NCI-H2196 (cell line): Measurements from ENCODE around the gene FAM210B.
"Not testable (repeated sequence)": the region's sequence is repeated elsewhere in the genome, so short reads cannot be mapped to it uniquely, and the experiment has no call there.

Experiments
- DNase-seq: peaks from one replicate; lab custom pipeline; 2025; ENCODE audit not compliant: unreplicated experiment; lab: John Stamatoyannopoulos, UW

The FAM210B gene

GRCh38 chr20:56358600-56359211, at the start of gene FAM210B:
FAM210B (plus strand) TSS chr20:56358974; CDS start chr20:56359006, 32 bp downstream.
- DNase-seq: peak; percentile 94

- no peak for DNase-seq
Observed at GRCh38 chr20:56316051-56316450, 42.7 kb upstream of the FAM210B start.

GRCh38 chr20:56316483-56316882, 42.3 kb upstream of the FAM210B start:
- no peak for DNase-seq

GRCh38 chr20:56322681-56323080, 36.1 kb upstream of the FAM210B start:
- DNase-seq: no peak

GRCh38 chr20:56323206-56323605, 35.6 kb upstream of the FAM210B start:
- no peak for DNase-seq

- DNase-seq: no peak
Observed at GRCh38 chr20:56323656-56324055, 35.1 kb upstream of the FAM210B start.

- no peak for DNase-seq
Observed at GRCh38 chr20:56324806-56325205, 34.0 kb upstream of the FAM210B start.

GRCh38 chr20:56328861-56329260, 29.9 kb upstream of the FAM210B start:
- no peak for DNase-seq

- DNase-seq: not testable (repeated sequence)
Observed at GRCh38 chr20:56336709-56337108, 22.1 kb upstream of the FAM210B start.

GRCh38 chr20:56342783-56343182, 16.0 kb upstream of the FAM210B start:
- DNase-seq: no peak

- DNase-seq: no peak
Observed at GRCh38 chr20:56343861-56344381, 14.9 kb upstream of the FAM210B start.

- DNase-seq: no peak
Observed at GRCh38 chr20:56345911-56346310, 12.9 kb upstream of the FAM210B start.

- DNase-seq: no peak
Observed at GRCh38 chr20:56347628-56348304, 11.0 kb upstream of the FAM210B start.

- no peak for DNase-seq
Observed at GRCh38 chr20:56348305-56348693, 10.5 kb upstream of the FAM210B start.

GRCh38 chr20:56348746-56349145, 10.0 kb upstream of the FAM210B start:
- no peak for DNase-seq

- no peak for DNase-seq
Observed at GRCh38 chr20:56350842-56351241, 7.9 kb upstream of the FAM210B start.

GRCh38 chr20:56352345-56353055, 6.3 kb upstream of the FAM210B start:
- no peak for DNase-seq

- no peak for DNase-seq
Observed at GRCh38 chr20:56353356-56353755, 5.4 kb upstream of the FAM210B start.

- DNase-seq: no peak
Observed at GRCh38 chr20:56358070-56358469, 704 bp upstream of the FAM210B start.

GRCh38 chr20:56359212-56360132, 698 bp downstream of the FAM210B start:
- DNase-seq: peak; percentile 41
